GM12891 (cell line): ENCODE measurements around the gene SLC9A9.

Experiments
- PAX5 ChIP-seq: IDR thresholded peaks from 2 replicates; pipeline ENCODE4 v1.6.1; 2011; ENCODE audit warnings: low read length, moderate library complexity, mild to moderate bottlenecking; ENCODE audit not compliant: insufficient read depth, severe bottlenecking
- POLR2A ChIP-seq: IDR thresholded peaks from 2 replicates; pipeline ENCODE4 v1.6.1; 2011; ENCODE audit warnings: low read depth, low read length, control low read depth
- POLR2AphosphoS5 ChIP-seq: IDR thresholded peaks from 2 replicates; pipeline ENCODE4 v1.6.1; 2011; ENCODE audit warnings: low read depth, low read length, control low read depth
- POU2F2 ChIP-seq: IDR thresholded peaks from 2 replicates; pipeline ENCODE4 v1.6.1; 2011; ENCODE audit warnings: low read depth, mild to moderate bottlenecking, control low read depth, low read length, moderate library complexity
- SPI1 ChIP-seq: IDR thresholded peaks from 2 replicates; pipeline ENCODE4 v1.6.1; 2011; ENCODE audit warnings: low read depth, low read length, control low read depth
- TAF1 ChIP-seq: IDR thresholded peaks from 2 replicates; pipeline ENCODE4 v1.6.1; 2011; ENCODE audit warnings: low read depth, low read length, control low read depth

GRCh38 chr3:143808030-143808429 is 40.2 kb downstream of the SLC9A9 start:
- no peak for TF ChIP-seq POLR2AphosphoS5
- TF ChIP-seq TAF1, result no peak
- TF ChIP-seq POLR2A, result no peak
- no peak for TF ChIP-seq SPI1
- TF ChIP-seq PAX5, result no peak
- TF ChIP-seq POU2F2, result no peak
